K562 (cell line): ENCODE results near the gene GSTM2. TPM values are rescaled to one million over a fixed set of nuclear protein-coding genes. Genes with fewer than 3 reads are reported as not detected.

Experiments used
- LCOR ChIP-seq: sonication (generic); formaldehyde crosslinking; IDR thresholded peaks from 2 replicates; pipeline ENCODE4 v1.8.0; 2022; ENCODE audit warnings: mild to moderate bottlenecking, missing genetic modification reagents
- NEUROD1 ChIP-seq: fragments of 150-350 bp; IDR thresholded peaks from 2 replicates; pipeline ENCODE4 v1.6.1; 2014; ENCODE audit warnings: borderline replicate concordance, low read length, low read depth; ENCODE audit not compliant: partially characterized antibody
- SRSF3 ChIP-seq: fragments of 200-400 bp; formaldehyde crosslinking; IDR thresholded peaks from 2 replicates; pipeline ENCODE4 v1.6.1; 2016; ENCODE audit warnings: mild to moderate bottlenecking, low read length, moderate library complexity; ENCODE audit not compliant: insufficient read depth
- ZNF347 ChIP-seq: fragments of 450-650 bp; formaldehyde crosslinking; IDR thresholded peaks from 2 replicates; pipeline ENCODE4 v1.4.0; 2020; ENCODE audit warnings: low read depth, mild to moderate bottlenecking, moderate library complexity
- polyA plus RNA-seq, 8 experiments: library from polyadenylated mRNA; depleted of rRNA in 4 of 8; stranded (reverse) in 5 of 8; unstranded in 3 of 8; fragments of >200 nt; fragmentation: Nextera tagmentation in 2 of 8; fragmentation: Illumina TruSeq in 1 of 8; extraction: Ambion mirVana in 2 of 8; extraction: Trizol in 1 of 8; gene quantifications; 2 replicates each; pipeline versions ENCODE4 v1.2.1 to v1.2.3, GENCODE V29; 2011 to 2014; ENCODE audit warnings: inconsistent platforms in 1 of 8, missing spikeins in 1 of 8
- total RNA-seq, 7 experiments: library from RNA; depleted of rRNA in 6 of 7; stranded (reverse); fragments of >200 nt in 6 of 7; fragmentation: Illumina TruSeq in 2 of 7; extraction: Trizol in 2 of 7; gene quantifications; 2 replicates each; pipeline versions ENCODE4 v1.2.1 to v1.2.3, GENCODE V29; 2011 to 2021; ENCODE audit warnings: low replicate concordance in 1 of 7
- TF ChIP-seq, protein P1 (sequence below), 2 experiments: fragments of 450-650 bp; IDR thresholded peaks; 2 replicates each; pipeline ENCODE4 v1.6.1; 2016; ENCODE audit warnings: mild to moderate bottlenecking in 2 of 2, borderline replicate concordance in 1 of 2, low read depth in 1 of 2, moderate library complexity in 1 of 2
- TF ChIP-seq, protein P2 (sequence below): sonication (generic); formaldehyde crosslinking; IDR thresholded peaks from 2 replicates; pipeline ENCODE4 v1.9.0; 2022; ENCODE audit warnings: mild to moderate bottlenecking, missing genetic modification reagents
- TF ChIP-seq, protein P3 (sequence below), 2 experiments: IDR thresholded peaks; 2 replicates each; pipeline ENCODE4 v1.6.1; 2011; ENCODE audit warnings: borderline replicate concordance in 1 of 2, control low read depth in 1 of 2, low read depth in 1 of 2, low read length in 1 of 2, mild to moderate bottlenecking in 1 of 2, mixed read lengths in 1 of 2, moderate library complexity in 1 of 2; ENCODE audit not compliant: insufficient read depth in 1 of 2, insufficient read length in 1 of 2, poor library complexity in 1 of 2, severe bottlenecking in 1 of 2; ENCODE audit errors: extremely low read depth in 1 of 2
- TF ChIP-seq, protein P4 (sequence below): fragments of 200-800 bp; sonication (Bioruptor generic); IDR thresholded peaks from 2 replicates; pipeline ENCODE4 v1.6.1; 2017; ENCODE audit warnings: missing genetic modification characterization, missing compliant biosample characterization
- TF ChIP-seq, protein P5 (sequence below): sonication (generic); formaldehyde crosslinking; IDR thresholded peaks from 2 replicates; pipeline ENCODE4 v1.8.0; 2022; ENCODE audit warnings: missing genetic modification reagents, mild to moderate bottlenecking, borderline replicate concordance

Gene GSTM2
- total and polyA plus RNA-seq, 9 of the 15 experiments (the other 6 are each of a cell fraction or from before 2014, with no cell fraction given): 1.6 to 15.1 (median 6.8) TPM

DNA sequence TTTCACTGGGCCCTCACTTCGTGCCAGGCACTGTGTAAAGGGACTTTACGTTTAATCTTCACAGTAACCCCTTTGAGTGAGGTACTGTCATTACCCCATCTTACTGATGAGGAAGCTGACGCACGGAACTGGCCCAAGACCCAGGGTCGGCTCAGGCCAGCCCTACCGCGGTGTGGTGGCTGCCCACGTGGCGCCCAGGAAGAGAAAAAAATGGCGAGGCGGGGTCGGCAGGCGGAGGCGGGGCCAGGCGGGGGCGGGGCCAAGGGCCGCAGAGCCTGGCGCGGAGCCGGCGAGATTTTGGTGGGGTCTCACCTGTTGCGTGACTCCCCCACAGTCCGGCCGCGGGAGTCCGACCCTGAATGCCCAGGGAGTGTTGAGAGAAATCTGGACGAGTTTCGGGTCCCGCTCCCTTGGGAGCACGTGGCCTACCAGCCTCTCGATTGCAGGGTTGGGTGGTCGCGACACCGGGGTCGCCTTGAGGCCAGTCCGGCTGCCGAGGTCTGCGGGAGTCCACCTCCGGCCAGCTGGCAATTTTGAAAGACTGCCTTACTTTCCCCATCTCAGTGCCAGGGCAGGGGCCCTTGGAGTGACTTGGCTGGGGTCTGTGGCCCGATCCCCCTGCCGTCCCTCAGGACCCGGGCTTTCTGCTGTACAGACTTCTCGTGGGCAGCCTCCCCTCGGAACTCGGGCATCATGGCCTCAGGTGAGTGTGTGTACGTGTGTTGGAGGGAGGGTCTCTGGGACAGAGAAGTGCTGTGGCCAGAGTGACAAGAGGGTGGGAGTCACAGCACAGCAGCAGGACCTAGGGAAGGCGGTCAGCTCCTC is 48.1 kb upstream of the GSTM2 start, which contains the start of the genes AMPD2 and GNAT2 (continued):
- TF ChIP-seq, protein P1, sequence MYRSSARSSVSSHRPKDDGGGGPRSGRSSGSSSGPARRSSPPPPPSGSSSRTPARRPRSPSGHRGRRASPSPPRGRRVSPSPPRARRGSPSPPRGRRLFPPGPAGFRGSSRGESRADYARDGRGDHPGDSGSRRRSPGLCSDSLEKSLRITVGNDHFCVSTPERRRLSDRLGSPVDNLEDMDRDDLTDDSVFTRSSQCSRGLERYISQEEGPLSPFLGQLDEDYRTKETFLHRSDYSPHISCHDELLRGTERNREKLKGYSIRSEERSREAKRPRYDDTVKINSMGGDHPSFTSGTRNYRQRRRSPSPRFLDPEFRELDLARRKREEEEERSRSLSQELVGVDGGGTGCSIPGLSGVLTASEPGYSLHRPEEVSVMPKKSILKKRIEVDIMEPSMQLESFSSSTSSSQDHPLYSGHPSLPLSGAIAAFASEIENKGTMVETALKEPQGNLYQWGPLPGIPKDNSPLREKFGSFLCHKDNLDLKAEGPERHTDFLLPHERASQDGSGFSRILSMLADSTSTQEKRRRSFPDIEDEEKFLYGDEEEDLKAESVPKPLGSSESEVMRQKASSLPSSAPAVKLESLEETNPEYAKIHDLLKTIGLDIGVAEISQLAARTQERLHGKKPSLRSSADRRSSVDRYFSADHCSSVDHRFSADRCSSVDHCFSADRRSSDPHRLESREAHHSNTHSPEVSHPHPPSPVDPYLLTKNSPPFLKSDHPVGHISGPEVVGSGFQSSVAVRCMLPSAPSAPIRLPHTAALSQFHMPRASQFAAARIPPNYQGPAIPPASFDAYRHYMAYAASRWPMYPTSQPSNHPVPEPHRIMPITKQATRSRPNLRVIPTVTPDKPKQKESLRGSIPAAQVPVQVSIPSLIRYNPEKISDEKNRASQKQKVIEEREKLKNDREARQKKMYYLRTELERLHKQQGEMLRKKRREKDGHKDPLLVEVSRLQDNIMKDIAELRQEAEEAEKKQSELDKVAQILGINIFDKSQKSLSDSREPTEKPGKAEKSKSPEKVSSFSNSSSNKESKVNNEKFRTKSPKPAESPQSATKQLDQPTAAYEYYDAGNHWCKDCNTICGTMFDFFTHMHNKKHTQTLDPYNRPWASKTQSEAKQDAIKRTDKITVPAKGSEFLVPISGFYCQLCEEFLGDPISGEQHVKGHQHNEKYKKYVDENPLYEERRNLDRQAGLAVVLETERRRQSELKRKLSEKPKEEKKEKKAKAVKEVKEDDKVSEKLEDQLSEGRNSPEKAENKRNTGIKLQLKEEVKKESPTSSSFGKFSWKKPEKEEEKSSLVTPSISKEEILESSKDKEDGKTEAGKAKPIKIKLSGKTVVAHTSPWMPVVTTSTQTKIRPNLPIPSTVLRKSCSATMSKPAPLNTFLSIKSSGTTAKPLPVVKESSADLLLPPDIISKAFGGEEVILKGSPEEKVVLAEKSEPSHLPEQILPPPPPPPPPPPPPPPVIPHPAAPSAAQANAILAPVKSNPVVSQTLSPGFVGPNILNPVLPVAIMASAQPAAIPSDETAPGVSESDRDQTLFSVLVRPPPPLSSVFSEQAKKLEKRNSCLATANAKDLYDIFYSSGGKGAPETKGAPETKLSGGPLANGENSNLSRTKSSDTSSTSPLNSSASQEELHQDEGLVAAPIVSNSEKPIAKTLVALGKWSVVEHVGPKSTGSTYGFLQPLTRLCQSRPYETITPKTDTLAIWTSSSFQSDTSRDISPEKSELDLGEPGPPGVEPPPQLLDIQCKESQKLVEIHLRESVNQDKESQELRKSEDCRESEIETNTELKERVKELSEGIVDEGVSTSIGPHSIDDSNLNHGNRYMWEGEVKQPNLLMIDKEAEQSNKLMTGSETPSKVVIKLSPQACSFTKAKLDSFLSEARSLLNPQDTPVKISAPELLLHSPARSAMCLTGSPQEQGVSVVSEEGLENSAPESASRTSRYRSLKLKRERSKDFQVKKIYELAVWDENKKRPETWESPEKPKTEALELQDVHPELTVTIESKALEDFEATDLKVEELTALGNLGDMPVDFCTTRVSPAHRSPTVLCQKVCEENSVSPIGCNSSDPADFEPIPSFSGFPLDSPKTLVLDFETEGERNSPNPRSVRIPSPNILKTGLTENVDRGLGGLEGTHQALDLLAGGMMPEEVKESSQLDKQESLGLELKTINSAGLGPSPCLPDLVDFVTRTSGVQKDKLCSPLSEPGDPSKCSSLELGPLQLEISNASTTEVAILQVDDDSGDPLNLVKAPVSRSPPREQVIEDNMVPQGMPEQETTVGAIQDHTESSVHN (IDR thresholded peaks at IDR 0.05; ENCODE audit: borderline replicate concordance in 1 of 2, low read depth in 1 of 2): 0 out of 4 replicates have a peak, but pooled peaks of 1 of the 2 experiments have one; percentile 20
- TF ChIP-seq SRSF3 (0 out of 2 replicates have a peak, but pooled peaks have one; percentile 32), LCOR (no peak), ZNF347 (CRISPR knock-in tag) (no peak), NEUROD1 (peak; percentile 63)
- TF ChIP-seq, protein P2, sequence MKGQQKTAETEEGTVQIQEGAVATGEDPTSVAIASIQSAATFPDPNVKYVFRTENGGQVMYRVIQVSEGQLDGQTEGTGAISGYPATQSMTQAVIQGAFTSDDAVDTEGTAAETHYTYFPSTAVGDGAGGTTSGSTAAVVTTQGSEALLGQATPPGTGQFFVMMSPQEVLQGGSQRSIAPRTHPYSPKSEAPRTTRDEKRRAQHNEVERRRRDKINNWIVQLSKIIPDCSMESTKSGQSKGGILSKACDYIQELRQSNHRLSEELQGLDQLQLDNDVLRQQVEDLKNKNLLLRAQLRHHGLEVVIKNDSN (CRISPR knock-in tag): peak; percentile 94
- TF ChIP-seq, protein P3, sequence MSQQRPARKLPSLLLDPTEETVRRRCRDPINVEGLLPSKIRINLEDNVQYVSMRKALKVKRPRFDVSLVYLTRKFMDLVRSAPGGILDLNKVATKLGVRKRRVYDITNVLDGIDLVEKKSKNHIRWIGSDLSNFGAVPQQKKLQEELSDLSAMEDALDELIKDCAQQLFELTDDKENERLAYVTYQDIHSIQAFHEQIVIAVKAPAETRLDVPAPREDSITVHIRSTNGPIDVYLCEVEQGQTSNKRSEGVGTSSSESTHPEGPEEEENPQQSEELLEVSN (IDR thresholded peaks at IDR 0.05; ENCODE audit: borderline replicate concordance in 1 of 2, extremely low read depth in 1 of 2, insufficient read depth in 1 of 2, insufficient read length in 1 of 2, low read depth in 1 of 2, low read length in 1 of 2, poor library complexity in 1 of 2, severe bottlenecking in 1 of 2): peak; percentile 48 to 80
- TF ChIP-seq, protein P4, sequence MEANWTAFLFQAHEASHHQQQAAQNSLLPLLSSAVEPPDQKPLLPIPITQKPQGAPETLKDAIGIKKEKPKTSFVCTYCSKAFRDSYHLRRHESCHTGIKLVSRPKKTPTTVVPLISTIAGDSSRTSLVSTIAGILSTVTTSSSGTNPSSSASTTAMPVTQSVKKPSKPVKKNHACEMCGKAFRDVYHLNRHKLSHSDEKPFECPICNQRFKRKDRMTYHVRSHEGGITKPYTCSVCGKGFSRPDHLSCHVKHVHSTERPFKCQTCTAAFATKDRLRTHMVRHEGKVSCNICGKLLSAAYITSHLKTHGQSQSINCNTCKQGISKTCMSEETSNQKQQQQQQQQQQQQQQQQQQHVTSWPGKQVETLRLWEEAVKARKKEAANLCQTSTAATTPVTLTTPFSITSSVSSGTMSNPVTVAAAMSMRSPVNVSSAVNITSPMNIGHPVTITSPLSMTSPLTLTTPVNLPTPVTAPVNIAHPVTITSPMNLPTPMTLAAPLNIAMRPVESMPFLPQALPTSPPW: peak; percentile 72
- TF ChIP-seq, protein P5, sequence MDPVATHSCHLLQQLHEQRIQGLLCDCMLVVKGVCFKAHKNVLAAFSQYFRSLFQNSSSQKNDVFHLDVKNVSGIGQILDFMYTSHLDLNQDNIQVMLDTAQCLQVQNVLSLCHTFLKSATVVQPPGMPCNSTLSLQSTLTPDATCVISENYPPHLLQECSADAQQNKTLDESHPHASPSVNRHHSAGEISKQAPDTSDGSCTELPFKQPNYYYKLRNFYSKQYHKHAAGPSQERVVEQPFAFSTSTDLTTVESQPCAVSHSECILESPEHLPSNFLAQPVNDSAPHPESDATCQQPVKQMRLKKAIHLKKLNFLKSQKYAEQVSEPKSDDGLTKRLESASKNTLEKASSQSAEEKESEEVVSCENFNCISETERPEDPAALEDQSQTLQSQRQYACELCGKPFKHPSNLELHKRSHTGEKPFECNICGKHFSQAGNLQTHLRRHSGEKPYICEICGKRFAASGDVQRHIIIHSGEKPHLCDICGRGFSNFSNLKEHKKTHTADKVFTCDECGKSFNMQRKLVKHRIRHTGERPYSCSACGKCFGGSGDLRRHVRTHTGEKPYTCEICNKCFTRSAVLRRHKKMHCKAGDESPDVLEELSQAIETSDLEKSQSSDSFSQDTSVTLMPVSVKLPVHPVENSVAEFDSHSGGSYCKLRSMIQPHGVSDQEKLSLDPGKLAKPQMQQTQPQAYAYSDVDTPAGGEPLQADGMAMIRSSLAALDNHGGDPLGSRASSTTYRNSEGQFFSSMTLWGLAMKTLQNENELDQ (CRISPR knock-in tag): no peak
